A375 (cell line): ENCODE measurements around the gene NXF1. TPM values are rescaled to one million over a fixed set of nuclear protein-coding genes. Genes with fewer than 3 reads are reported as not detected.
A peak's percentile ranks its signal among the peaks of the same experiment; 100 is the strongest.

Experiments used
- small RNA-seq: library from RNA; depleted of rRNA; stranded (forward); fragments of <200 nt; gene quantifications from one replicate; pipeline ENCODE3, GENCODE V24; 2014
- total RNA-seq: library from RNA; depleted of rRNA; stranded (reverse); fragments of >200 nt; shearing (Covaris generic); gene quantifications from 2 replicates; pipeline ENCODE4 v1.2.3, GENCODE V29; 2014; rRNA removed

NXF1 gene
- total RNA-seq = 35.6 and 42.9 TPM in 2 replicates

DNA sequence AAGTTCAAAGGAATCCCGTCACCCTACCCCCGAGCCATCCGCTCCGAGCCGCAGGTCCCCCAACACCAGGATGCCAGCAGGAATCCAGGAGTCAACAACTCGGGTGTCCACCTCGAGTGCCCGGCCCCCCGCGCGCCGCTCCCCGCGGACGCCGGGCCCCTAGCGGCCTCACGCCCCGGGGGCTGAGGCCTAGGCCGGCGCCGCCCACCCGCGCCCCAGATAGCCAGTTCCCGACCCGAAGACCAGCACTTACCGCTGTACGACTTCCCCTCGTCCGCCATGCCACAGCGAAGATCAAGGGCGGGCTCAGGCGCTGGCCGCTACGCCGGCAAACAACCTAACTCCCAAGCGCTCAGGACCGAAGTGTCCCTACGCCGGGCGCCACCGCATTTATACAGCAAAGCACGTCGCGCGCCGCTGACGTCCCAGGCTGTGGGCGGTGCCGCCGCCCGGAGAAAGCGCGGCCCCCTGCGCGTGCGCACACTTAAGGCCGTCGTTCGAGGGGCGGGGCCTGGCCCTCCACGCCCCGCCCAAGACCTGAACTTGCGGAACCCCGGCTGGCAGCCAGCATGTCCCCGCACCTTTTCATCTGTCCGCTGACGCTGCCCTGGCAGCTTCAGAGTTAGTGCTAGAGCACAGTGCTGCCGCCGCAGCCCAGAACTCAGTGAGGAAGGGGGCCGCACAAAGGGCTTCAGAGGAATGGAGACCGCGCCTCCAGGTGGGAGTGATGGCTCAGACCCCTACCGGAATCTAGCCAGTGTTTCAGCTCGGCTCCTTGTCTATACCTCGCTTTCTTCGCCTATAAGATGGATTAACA, at the start of gene NXF1:
NXF1 (minus strand) TSS at position 365 of the 817 bp plus-strand sequence; CDS start at position 281, 84 bp downstream.

GRCh38 chr11:62839050-62839945, 34.1 kb upstream of the NXF1 start, which contains the start of gene WDR74:
TSS of gene WDR74 (minus strand) at chr11:62839590. CDS start at chr11:62839570, 20 bp downstream.

GRCh38 chr11:62832336-62833234, 27.3 kb upstream of the NXF1 start, which contains the start of gene TEX54:
TSS of gene TEX54 (minus strand) at chr11:62832841.

DNA sequence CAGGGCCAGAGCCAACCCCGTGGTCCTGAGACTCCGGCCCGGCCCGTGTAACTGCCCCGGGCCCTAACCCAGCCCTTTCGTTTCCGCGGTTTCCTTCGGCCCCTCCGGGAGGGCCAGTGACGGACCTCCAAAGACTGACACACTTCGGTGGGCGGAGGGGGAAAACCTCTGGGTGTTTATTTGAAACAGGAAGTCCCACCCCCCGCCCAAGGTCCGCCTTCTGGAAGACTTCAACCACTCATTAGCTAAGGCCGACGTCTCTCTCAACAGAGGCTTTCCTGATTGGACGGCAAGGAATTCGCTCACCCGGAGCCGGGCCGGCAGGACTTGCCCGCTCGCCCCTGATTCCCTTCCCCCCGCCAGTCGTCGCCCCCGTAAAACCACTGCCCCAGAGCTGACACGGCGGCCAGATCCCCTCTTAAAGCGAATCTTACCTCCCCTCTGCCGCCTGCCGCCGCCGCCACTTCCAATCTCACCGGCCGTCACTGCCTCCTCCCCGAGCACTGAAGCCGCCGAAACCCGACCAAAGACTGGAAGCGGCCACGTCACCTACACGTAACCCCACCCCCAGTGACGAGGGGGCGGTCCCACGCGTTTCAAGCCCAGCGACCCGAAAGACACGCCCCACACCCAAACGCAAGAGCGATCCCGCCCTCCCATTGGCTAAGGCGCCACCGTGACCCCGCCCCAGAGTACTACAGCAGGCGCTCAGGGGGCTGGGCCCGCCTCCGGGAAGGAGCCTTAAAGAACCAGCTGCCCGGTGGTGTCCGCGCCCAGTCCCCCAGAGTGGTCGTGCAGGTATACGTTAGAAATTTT, 26.5 kb upstream of the NXF1 start, which contains the start of gene STX5:
STX5 (minus strand) TSS at position 532 of the 816 bp plus-strand sequence. CDS start 808 bp downstream, outside the sequence.

DNA sequence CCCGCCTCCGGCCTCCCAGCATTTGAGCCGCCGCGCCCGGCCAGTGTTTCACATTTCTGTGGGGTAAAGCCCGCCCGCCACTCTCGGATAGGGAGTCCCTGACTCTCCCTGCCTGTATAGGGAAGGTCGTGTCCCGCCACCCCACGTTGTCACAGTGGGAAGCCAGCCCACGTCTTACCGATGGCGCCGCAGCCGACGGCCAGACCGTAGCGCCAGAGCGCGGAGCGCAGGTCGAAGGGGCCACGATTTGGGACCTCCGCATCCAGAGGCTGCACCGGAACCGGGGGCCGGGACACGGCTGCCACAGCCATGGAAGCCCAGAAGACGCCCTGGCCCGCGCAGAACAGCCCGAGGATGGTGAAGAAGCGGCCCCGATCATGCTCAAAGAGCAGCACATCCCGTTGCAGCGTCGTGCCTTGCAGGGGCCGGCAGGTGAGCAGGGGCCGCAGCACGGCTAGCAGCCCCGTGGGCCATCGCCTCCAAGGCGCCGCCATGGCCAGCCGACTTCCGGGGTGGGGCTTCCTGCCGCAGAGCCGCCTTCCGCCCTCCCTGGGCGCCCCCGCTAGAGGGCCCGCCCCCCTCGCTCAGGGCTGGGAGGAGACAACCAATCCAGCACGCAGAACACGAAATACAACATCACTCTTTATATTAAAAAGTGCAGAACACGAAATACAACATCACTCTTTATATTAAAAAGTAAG, 13.6 kb downstream of the NXF1 start, which contains the start of gene TMEM223:
TMEM223 (minus strand) TSS at position 506 of the 701 bp plus-strand sequence; CDS start at position 494, 12 bp downstream.

DNA sequence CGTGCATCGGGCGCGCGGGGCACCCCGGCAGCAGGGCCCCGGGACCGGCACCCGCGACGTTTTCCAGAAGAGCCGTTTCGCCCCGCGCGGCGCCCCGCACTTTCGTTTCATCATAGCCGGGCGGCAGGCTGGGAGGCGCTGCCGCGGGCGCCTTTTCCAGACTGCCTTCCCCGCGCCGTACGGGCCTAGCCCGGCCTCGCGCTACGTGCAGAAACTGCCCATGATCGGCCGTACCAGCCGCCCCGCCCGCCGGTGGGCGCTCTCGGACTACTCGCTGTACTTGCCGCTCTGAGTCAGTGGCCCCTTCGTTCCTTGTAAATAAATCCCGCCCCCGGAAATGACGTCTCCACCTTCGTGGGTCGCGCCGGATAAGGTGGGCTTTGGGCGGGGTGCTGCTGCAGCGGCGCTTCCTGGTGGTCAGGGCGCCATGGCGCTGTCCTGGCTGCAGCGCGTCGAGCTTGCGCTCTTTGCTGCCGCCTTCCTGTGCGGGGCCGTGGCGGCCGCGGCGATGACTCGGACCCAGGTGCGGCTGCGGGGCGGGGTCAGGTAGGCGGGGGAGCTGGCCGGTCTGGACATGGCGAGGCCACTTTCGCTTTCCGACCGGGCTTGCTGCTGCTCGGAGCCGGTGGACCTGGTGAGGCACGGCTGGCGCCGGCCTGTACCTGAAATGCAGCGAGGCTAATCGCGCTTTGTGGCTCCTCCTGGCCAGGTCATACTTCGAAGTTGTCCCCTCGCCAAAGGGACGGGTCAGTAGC, 18.1 kb downstream of the NXF1 start, which contains the start of gene TMEM179B:
TMEM179B (plus strand) TSS at position 398 of the 755 bp plus-strand sequence; CDS start at position 428, 30 bp downstream.

DNA sequence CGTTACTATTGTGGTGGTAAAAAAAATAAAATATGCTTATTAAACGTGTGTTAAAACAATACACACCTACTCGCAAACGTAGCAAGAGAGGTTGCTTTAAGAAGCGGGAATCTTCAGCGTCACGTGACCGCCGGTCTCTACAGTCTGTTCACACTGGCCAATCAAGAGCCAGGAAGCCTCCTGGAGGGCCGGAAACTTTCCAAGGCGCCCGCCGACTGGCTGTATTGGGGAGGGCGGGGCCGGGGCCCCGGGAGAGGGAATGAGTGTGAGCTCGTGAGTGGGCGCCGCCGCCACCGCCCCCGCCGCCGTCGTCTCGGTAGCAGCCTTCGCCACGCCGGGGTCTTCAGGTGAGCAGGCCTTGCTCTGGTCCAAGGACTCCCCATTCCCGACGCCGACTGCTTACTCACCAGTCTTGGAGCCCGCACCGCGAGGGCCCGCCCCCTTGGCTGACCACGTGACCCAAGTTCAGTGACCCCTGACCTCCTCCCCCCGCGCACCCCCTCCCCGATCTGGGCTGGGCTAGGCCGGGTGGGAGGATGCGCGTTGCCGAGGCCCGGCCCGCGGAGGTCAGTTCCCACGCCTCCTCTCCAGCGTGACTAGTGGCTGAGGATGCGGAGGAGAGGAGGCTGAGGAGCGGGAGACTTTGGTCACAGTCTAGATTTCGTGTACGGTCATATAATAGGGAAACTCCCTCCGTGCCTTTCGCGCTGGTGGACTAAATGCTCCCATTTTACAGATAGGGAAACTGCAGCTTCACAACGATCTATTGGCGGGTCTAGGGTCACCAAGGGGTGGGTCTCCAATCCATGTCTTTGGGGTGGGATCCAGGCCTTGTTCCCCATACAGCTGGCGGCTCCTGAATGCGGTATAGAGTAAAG, 33.9 kb downstream of the NXF1 start, which contains the start of gene TAF6L:
TAF6L (plus strand) TSS at position 253 of the 878 bp plus-strand sequence. CDS start 4,388 bp downstream, outside the sequence.

DNA sequence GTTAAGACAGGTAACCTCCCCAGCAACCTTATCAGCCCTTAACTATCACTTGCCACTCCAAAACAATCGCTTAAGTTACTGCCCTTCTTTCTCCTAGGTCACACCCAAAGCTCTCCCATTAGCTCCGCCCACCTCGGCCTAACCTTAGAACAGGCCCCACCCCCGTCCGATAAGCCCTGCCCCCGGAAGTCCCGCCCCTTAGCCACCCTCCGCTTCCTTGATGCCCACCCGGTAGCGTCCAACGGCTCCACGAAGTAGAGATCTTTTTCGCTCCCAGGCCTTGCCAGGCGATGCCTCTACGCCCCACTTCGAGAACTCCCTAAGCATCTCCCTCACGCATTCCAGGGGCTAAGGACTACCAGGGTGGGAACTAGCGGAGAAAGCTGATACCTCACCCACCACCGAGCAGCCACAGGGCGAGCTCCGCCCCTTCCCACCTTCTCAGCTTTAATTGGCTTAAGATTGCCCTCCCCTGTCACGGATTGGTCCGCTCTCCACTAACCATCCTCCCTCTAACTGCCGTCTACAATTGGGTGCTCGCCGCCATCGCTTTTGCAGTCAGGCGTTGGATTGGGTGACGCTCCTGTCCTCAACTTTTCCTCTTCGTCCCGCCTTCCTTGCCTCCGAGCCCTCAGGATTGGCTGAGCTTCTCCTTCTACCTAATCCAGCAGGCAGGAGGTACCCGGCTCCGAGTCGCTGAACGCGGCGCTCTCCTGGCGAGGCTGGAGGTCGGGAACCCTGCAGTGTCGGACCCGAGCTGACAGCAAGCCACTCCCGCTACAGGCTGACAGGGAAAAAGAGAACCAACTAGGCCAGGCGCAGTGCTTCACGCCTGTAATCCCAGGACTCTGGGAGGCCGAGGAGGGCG, 51.3 kb downstream of the NXF1 start, which contains the start of gene ZBTB3:
ZBTB3 (minus strand) TSS at position 425 of the 868 bp plus-strand sequence. CDS start 496 bp downstream, outside the sequence.

Small RNAs within 50 kb of the gene (small RNA-seq; reads per million reads assigned to genes)
- gene MIR6514 (not detected), gene RF00099 (not detected), gene RNU6-118P (not detected), gene SNORD22 (not detected), gene SNORD26 (not detected), gene SNORD27 (not detected), gene SNORD28 (not detected), gene SNORD30 (38.8 reads per million, percentile 94 among the genes with 10 or more reads in this experiment)

Other genes with a start within 250 kb of the NXF1 start
- 2,191 and 2,371 TPM in 2 replicates for gene EEF1G, start 231.5 kb downstream of the NXF1 start, total RNA-seq
- 18.9 and 28.1 TPM in 2 replicates for gene TUT1, start 213.9 kb downstream of the NXF1 start, total RNA-seq
- gene MTA2, start 203.6 kb downstream of the NXF1 start, total RNA-seq = 153 and 165 TPM in 2 replicates
- gene EML3, start 192.7 kb downstream of the NXF1 start, total RNA-seq = 41.0 and 43.7 TPM in 2 replicates
- 8.4 and 13.0 TPM in 2 replicates for gene ROM1, start 192.2 kb downstream of the NXF1 start, total RNA-seq
- 84.1 and 103 TPM in 2 replicates for gene B3GAT3, start 183.5 kb downstream of the NXF1 start, total RNA-seq
- gene GANAB, start 158.8 kb downstream of the NXF1 start, total RNA-seq = 234 and 237 TPM in 2 replicates
- 21.1 and 24.6 TPM in 2 replicates for gene INTS5, start 152.1 kb downstream of the NXF1 start, total RNA-seq
- gene C11orf98, start 140.2 kb downstream of the NXF1 start, total RNA-seq = 258 and 334 TPM in 2 replicates
- 19.2 and 33.6 TPM in 2 replicates for gene CSKMT, start 140.1 kb downstream of the NXF1 start, total RNA-seq
- gene UQCC3, start 133.8 kb downstream of the NXF1 start, total RNA-seq = 27.7 and 35.5 TPM in 2 replicates
- 9.0 and 13.3 TPM in 2 replicates for gene LBHD1, start 133.2 kb downstream of the NXF1 start, total RNA-seq
- 306 and 324 TPM in 2 replicates for gene UBXN1, start 126.4 kb downstream of the NXF1 start, total RNA-seq
- gene LRRN4CL, start 115.9 kb downstream of the NXF1 start, total RNA-seq = 0.21 and 0.23 TPM in 2 replicates
- gene BSCL2, start 98.0 kb downstream of the NXF1 start, total RNA-seq = 87.7 and 115 TPM in 2 replicates
- gene GNG3, start 97.8 kb downstream of the NXF1 start, total RNA-seq = not detected in 2 replicates
- 13.6 and 14.1 TPM in 2 replicates for gene HNRNPUL2, start 78.0 kb downstream of the NXF1 start, total RNA-seq
- gene TTC9C, start 77.0 kb downstream of the NXF1 start, total RNA-seq = 37.5 and 48.1 TPM in 2 replicates
- gene ZBTB3, start 51.3 kb downstream of the NXF1 start, total RNA-seq = 5.0 and 6.7 TPM in 2 replicates
- gene POLR2G, start 43.9 kb downstream of the NXF1 start, total RNA-seq = 143 and 148 TPM in 2 replicates
- 33.0 and 39.5 TPM in 2 replicates for gene TAF6L, start 34.0 kb downstream of the NXF1 start, total RNA-seq
- gene TMEM179B, start 18.0 kb downstream of the NXF1 start, total RNA-seq = 61.4 and 91.5 TPM in 2 replicates
- 47.6 and 57.5 TPM in 2 replicates for gene TMEM223, start 13.4 kb downstream of the NXF1 start, total RNA-seq
- 33.8 and 38.8 TPM in 2 replicates for gene STX5, start 26.6 kb upstream of the NXF1 start, total RNA-seq
- 1.5 TPM in 1 of 2 replicates, not detected in the other for gene TEX54, start 27.4 kb upstream of the NXF1 start, total RNA-seq
- gene WDR74, start 34.1 kb upstream of the NXF1 start, total RNA-seq = 204 and 215 TPM in 2 replicates
- 739 and 838 TPM in 2 replicates for gene SLC3A2, start 75.5 kb upstream of the NXF1 start, total RNA-seq
- 0.30 and 0.56 TPM in 2 replicates for gene CHRM1, start 115.9 kb upstream of the NXF1 start, total RNA-seq
- gene SLC22A6, start 179.5 kb upstream of the NXF1 start, total RNA-seq = not detected in 2 replicates
- gene SLC22A8, start 210.4 kb upstream of the NXF1 start, total RNA-seq = not detected in 2 replicates